Glutamatergic neuron (in vitro differentiated cells): Measurements from ENCODE around the gene OR10H1. TPM values are rescaled to one million over a fixed set of nuclear protein-coding genes. Genes with fewer than 3 reads are reported as not detected.
"Not testable (repeated sequence)": the region's sequence is repeated elsewhere in the genome, so short reads cannot be mapped to it uniquely, and the experiment has no call there.

Experiments used
- DNase-seq: peaks from one replicate; pipeline ENCODE4 v3.0.0; 2022
- H3K27ac Mint-ChIP-seq: one replicate; pipeline ENCODE4 v1.8.0; 2020; ENCODE audit warnings: mild to moderate bottlenecking, mixed read lengths, inconsistent platforms; ENCODE audit not compliant: unreplicated experiment
- H3K27me3 Mint-ChIP-seq: one replicate; pipeline ENCODE4 v1.8.0; 2020; ENCODE audit warnings: mild to moderate bottlenecking, moderate library complexity, mixed read lengths, inconsistent platforms; ENCODE audit not compliant: unreplicated experiment
- H3K36me3 Mint-ChIP-seq: one replicate; pipeline ENCODE4 v1.8.0; 2020; ENCODE audit warnings: mild to moderate bottlenecking, mixed read lengths, inconsistent platforms; ENCODE audit not compliant: unreplicated experiment
- H3K4me1 Mint-ChIP-seq: one replicate; pipeline ENCODE4 v1.8.0; 2020; ENCODE audit warnings: mild to moderate bottlenecking, low read depth, mixed read lengths, inconsistent platforms; ENCODE audit not compliant: unreplicated experiment
- H3K4me3 Mint-ChIP-seq: one replicate; pipeline ENCODE4 v1.8.0; 2020; ENCODE audit warnings: mild to moderate bottlenecking, mixed read lengths, inconsistent platforms; ENCODE audit not compliant: unreplicated experiment
- H3K9me3 Mint-ChIP-seq: one replicate; pipeline ENCODE4 v1.8.0; 2020; ENCODE audit warnings: mild to moderate bottlenecking, moderate library complexity, mixed read lengths, inconsistent platforms; ENCODE audit not compliant: unreplicated experiment
- total RNA-seq: library from RNA; stranded (reverse); fragmentation: NEBNext Ultra II Directional; extraction: Animal tissue kit (Norgen Biotek cat#: 25700); gene quantifications from one replicate; pipeline ENCODE4 v1.2.1, GENCODE V29; 2021; ENCODE audit not compliant: unreplicated experiment
- TF ChIP-seq, protein P1 (sequence below): fragments of 200-600 bp; sonication (generic); IDR thresholded peaks from one replicate; pipeline ENCODE4 v1.5.0; 2021; ENCODE audit not compliant: partially characterized antibody, unreplicated experiment

Gene OR10H1
- total RNA-seq, 1 donor from 2014 or later: not detected

DNA sequence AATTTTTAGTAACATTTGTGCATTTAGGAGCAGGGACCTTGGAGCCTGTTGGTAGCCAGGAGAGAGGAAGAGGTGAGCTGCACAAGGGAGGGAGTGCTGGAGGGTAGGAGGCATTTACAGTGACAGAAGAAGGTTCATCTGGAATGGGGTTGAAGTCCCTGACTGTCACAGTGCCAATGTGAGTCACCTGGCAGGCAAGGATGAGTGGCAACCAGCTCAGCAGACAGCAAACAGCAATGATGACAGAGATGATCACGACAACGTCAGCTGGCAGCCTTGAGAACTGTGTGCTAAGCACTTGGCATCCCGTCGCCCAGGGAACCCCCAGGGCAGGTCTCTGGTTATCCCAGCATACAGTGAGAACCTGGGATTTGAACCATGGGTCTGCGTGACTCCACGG, 25.4 kb downstream of the OR10H1 start:
- DNase-seq: no peak
- TF ChIP-seq, protein P1, sequence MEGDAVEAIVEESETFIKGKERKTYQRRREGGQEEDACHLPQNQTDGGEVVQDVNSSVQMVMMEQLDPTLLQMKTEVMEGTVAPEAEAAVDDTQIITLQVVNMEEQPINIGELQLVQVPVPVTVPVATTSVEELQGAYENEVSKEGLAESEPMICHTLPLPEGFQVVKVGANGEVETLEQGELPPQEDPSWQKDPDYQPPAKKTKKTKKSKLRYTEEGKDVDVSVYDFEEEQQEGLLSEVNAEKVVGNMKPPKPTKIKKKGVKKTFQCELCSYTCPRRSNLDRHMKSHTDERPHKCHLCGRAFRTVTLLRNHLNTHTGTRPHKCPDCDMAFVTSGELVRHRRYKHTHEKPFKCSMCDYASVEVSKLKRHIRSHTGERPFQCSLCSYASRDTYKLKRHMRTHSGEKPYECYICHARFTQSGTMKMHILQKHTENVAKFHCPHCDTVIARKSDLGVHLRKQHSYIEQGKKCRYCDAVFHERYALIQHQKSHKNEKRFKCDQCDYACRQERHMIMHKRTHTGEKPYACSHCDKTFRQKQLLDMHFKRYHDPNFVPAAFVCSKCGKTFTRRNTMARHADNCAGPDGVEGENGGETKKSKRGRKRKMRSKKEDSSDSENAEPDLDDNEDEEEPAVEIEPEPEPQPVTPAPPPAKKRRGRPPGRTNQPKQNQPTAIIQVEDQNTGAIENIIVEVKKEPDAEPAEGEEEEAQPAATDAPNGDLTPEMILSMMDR: no peak
- no peaks in the 10 kb centered on the region for H3K36me3 Mint-ChIP-seq
- H3K9me3 Mint-ChIP-seq: peaks cover 11% of the 10 kb centered on the region
- H3K4me3 Mint-ChIP-seq: no peak overlapping the region
- H3K27ac Mint-ChIP-seq: no peak overlapping the region
- no peaks in the 10 kb centered on the region for H3K4me1 Mint-ChIP-seq
- peaks cover 2% of the 10 kb centered on the region for H3K27me3 Mint-ChIP-seq

GRCh38 chr19:15788594-15789270, 26.7 kb downstream of the OR10H1 start:
- Mint-ChIP-seq H3K36me3 (no peaks in the 10 kb centered on the region), H3K4me1 (no peaks in the 10 kb centered on the region), H3K27ac (no peak overlapping the region), H3K4me3 (no peak overlapping the region), H3K27me3 (peaks cover 2% of the 10 kb centered on the region), H3K9me3 (peaks cover 11% of the 10 kb centered on the region)
- DNase-seq: no peak
- TF ChIP-seq, protein P1: no peak

DNA sequence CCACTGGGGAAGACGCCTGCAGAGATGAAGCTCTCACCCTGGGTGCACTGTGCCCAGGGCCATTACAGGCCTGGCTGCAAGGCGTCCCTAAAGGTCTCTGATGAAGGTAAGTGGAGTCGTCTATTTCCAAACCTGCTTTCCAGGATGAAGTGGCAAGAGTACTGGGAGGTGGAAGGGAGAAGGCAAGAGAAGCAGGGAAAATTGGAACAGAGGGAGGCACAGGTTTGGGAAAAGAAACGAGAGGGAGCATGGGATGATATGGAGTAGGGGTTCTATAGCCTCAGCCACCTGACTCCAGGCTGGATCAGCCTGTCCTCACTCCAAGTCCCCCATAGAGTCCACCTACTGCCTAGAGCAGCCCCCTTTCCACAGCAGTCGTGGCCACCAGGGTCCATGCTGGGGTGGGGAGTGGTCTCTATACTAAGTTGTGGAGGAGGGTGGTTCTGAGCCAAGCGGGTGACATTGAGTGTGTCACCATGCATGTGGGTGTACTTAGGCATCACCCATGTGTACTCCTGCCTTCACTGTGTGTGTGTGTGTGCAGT, 27.8 kb downstream of the OR10H1 start, which contains the start of gene OR10H5:
TSS of gene OR10H5 (plus strand) at position 51 of the 545 bp plus-strand sequence. CDS start 6,388 bp downstream, outside the sequence.
- TF ChIP-seq, protein P1: no peak
- H3K27me3 Mint-ChIP-seq: peaks cover 2% of the 10 kb centered on the region
- H3K27ac Mint-ChIP-seq: no peak within 1 kb of the TSS
- peaks cover 11% of the 10 kb centered on the region for H3K9me3 Mint-ChIP-seq
- H3K36me3 Mint-ChIP-seq: no peaks in the 10 kb centered on the region
- no peak within 1 kb of the TSS for H3K4me3 Mint-ChIP-seq
- H3K4me1 Mint-ChIP-seq: no peaks in the 10 kb centered on the region
- no peak for DNase-seq

GRCh38 chr19:15782896-15783295, 32.6 kb downstream of the OR10H1 start:
- not testable (repeated sequence) for H3K36me3 Mint-ChIP-seq, H3K9me3 Mint-ChIP-seq, H3K27ac Mint-ChIP-seq, H3K4me3 Mint-ChIP-seq, DNase-seq, H3K27me3 Mint-ChIP-seq, H3K4me1 Mint-ChIP-seq

DNA sequence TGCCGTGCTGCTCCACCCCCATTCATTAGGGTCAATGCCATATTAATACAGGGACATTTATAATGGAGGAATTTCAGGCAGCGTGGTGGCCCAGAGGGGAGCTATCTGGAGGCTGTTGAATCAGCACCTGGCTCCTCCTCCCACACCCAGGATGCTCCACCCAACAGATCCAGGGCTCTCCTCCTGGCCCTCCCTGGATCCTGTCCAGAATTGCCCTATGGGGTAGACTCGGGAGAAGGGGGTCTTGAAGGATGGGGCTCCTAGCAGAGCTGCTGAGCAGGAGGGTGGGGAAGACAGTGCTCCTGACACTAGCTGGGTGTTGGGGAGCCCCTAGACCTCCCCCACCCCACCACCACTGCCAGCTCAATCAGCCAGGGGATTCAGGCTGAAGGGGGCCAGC, 33.3 kb downstream of the OR10H1 start:
- Mint-ChIP-seq H3K27ac (no peak overlapping the region), H3K4me1 (no peaks in the 10 kb centered on the region), H3K36me3 (no peaks in the 10 kb centered on the region), H3K9me3 (peaks cover 3% of the 10 kb centered on the region), H3K27me3 (peaks cover 7% of the 10 kb centered on the region), H3K4me3 (no peak overlapping the region)
- TF ChIP-seq, protein P1: no peak
- no peak for DNase-seq
